GM23338 (cell line): ENCODE measurements around the gene DIPK1A. TPM values are rescaled to one million over a fixed set of nuclear protein-coding genes. Genes with fewer than 3 reads are reported as not detected.

ENCODE experiments used
- ATAC-seq: fragments of 200-7000 bp; cut with Tn5 transposase; 3 replicates; pipeline ENCODE4 v1.9.1; 2020
- DNase-seq: peaks from one replicate; pipeline ENCODE4 v3.0.0-alpha.2; 2015; ENCODE audit warnings: low spot score
- H2AFZ ChIP-seq: fragments of 200-600 bp; sonication (generic); 2 replicates; pipeline ENCODE4 v1.8.0; 2016; ENCODE audit warnings: antibody characterized with exemption, mild to moderate bottlenecking, moderate library complexity
- H3F3A ChIP-seq: fragments of 200-600 bp; sonication (generic); replicated peaks from 2 replicates; pipeline ENCODE4 v1.8.0; 2017; ENCODE audit warnings: antibody characterized with exemption, mixed run types, low read depth
- H3K27ac ChIP-seq: fragments of 200-600 bp; sonication (generic); 2 replicates; pipeline ENCODE4 v1.6.1; 2016; ENCODE audit warnings: low read depth
- H3K27me3 ChIP-seq: fragments of 200-600 bp; sonication (generic); 2 replicates; pipeline ENCODE4 v1.8.0; 2016; ENCODE audit warnings: mild to moderate bottlenecking, mixed run types, moderate library complexity; ENCODE audit not compliant: insufficient read depth
- H3K36me3 ChIP-seq: fragments of 200-600 bp; sonication (generic); 2 replicates; pipeline ENCODE4 v1.8.0; 2016; ENCODE audit warnings: mild to moderate bottlenecking; ENCODE audit not compliant: insufficient read depth
- H3K4me1 ChIP-seq: fragments of 200-600 bp; sonication (generic); 2 replicates; pipeline ENCODE4 v1.8.0; 2016; ENCODE audit warnings: mild to moderate bottlenecking, moderate library complexity; ENCODE audit not compliant: insufficient read depth
- H3K4me2 ChIP-seq: fragments of 200-600 bp; sonication (generic); 2 replicates; pipeline ENCODE4 v1.7.1; 2017; ENCODE audit warnings: mixed run types
- H3K4me3 ChIP-seq: fragments of 200-600 bp; sonication (generic); 2 replicates; pipeline ENCODE4 v1.6.1; 2016; ENCODE audit warnings: mixed run types
- H3K79me2 ChIP-seq: fragments of 200-600 bp; sonication (generic); replicated peaks from 2 replicates; pipeline ENCODE4 v1.8.0; 2017; ENCODE audit warnings: mild to moderate bottlenecking; ENCODE audit not compliant: insufficient read depth
- H3K9me2 ChIP-seq: fragments of 200-600 bp; sonication (generic); 2 replicates; pipeline ENCODE4 v1.8.0; 2017; ENCODE audit not compliant: insufficient read depth
- H4K20me1 ChIP-seq: fragments of 200-600 bp; sonication (generic); replicated peaks from 2 replicates; pipeline ENCODE4 v1.8.0; 2017; ENCODE audit warnings: mild to moderate bottlenecking; ENCODE audit not compliant: insufficient read depth
- H3K27ac Mint-ChIP-seq: 2 replicates; pipeline ENCODE4 v1.8.0; 2020; ENCODE audit warnings: inconsistent platforms, mild to moderate bottlenecking, moderate library complexity, mixed read lengths
- H3K27me3 Mint-ChIP-seq: 3 replicates; pipeline ENCODE4 v1.8.0; 2022; ENCODE audit warnings: low read depth, mild to moderate bottlenecking, moderate library complexity, mixed read lengths, inconsistent platforms; ENCODE audit not compliant: insufficient read depth, poor library complexity
- H3K36me3 Mint-ChIP-seq: 3 replicates; pipeline ENCODE4 v1.8.0; 2021; ENCODE audit warnings: low read depth, mild to moderate bottlenecking, inconsistent platforms, moderate library complexity, mixed read lengths
- H3K4me1 Mint-ChIP-seq: 3 replicates; pipeline ENCODE4 v1.8.0; 2020; ENCODE audit warnings: mild to moderate bottlenecking, inconsistent platforms, mixed read lengths
- H3K4me3 Mint-ChIP-seq: 3 replicates; pipeline ENCODE4 v1.8.0; 2021; ENCODE audit warnings: moderate library complexity, mild to moderate bottlenecking, inconsistent platforms, mixed read lengths
- H3K9me3 Mint-ChIP-seq: 3 replicates; pipeline ENCODE4 v1.8.0; 2020; ENCODE audit warnings: moderate library complexity, mild to moderate bottlenecking, inconsistent platforms, mixed read lengths
- CREB1 ChIP-seq: fragments of 250-450 bp; sonication (Bioruptor Pico); IDR thresholded peaks from 2 replicates; pipeline ENCODE4 v1.5.0; 2020; ENCODE audit warnings: low read depth, mild to moderate bottlenecking, moderate library complexity
- CTCF ChIP-seq, 2 experiments: fragments of 200-600 bp in 1 of 2; sonication (generic) in 1 of 2; conservative IDR thresholded peaks; 2 replicates each; pipeline versions ENCODE4 v1.5.1 to v1.6.1; 2016 to 2017; ENCODE audit warnings: antibody characterized with exemption in 2 of 2, low read depth in 2 of 2, mild to moderate bottlenecking in 2 of 2, moderate library complexity in 1 of 2
- ETS1 ChIP-seq: IDR thresholded peaks from 2 replicates; pipeline ENCODE4 v1.6.1; 2016; ENCODE audit warnings: antibody characterized with exemption
- EZH2 ChIP-seq: fragments of 200-600 bp; sonication (generic); IDR thresholded peaks from one replicate; pipeline ENCODE4 v1.8.0; 2017; ENCODE audit warnings: antibody characterized with exemption, mild to moderate bottlenecking, low read depth; ENCODE audit not compliant: unreplicated experiment
- EZH2phosphoT487 ChIP-seq: fragments of 200-600 bp; sonication (generic); IDR thresholded peaks from one replicate; pipeline ENCODE4 v1.8.1; 2018; ENCODE audit warnings: antibody characterized with exemption; ENCODE audit not compliant: unreplicated experiment
- NANOG ChIP-seq: IDR thresholded peaks from 2 replicates; pipeline ENCODE4 v1.6.1; 2016; ENCODE audit warnings: antibody characterized with exemption, borderline replicate concordance
- REST ChIP-seq: IDR thresholded peaks from one replicate; pipeline ENCODE4 v1.6.1; 2018; ENCODE audit warnings: antibody characterized with exemption; ENCODE audit not compliant: unreplicated experiment
- STAT1 ChIP-seq: IDR thresholded peaks from one replicate; pipeline ENCODE4 v1.6.1; 2016; ENCODE audit warnings: antibody characterized with exemption; ENCODE audit not compliant: unreplicated experiment
- ZNF114 ChIP-seq: fragments of 250-450 bp; sonication (Bioruptor Pico); IDR thresholded peaks from 2 replicates; pipeline ENCODE4 v1.5.0; 2020; ENCODE audit warnings: mild to moderate bottlenecking, moderate library complexity
- ZNF331 ChIP-seq: fragments of 250-450 bp; sonication (Bioruptor Pico); IDR thresholded peaks from 2 replicates; pipeline ENCODE4 v1.5.0; 2020; ENCODE audit warnings: low read depth, mild to moderate bottlenecking, moderate library complexity
- ZNF462 ChIP-seq: fragments of 250-450 bp; sonication (Bioruptor Pico); IDR thresholded peaks from 2 replicates; pipeline ENCODE4 v1.5.0; 2020; ENCODE audit warnings: mild to moderate bottlenecking, moderate library complexity
- polyA plus RNA-seq: library from polyadenylated mRNA; unstranded; fragments of >200 nt; fragmentation: Nextera tagmentation; extraction: Ambion mirVana; gene quantifications from 2 replicates; pipeline ENCODE4 v1.2.1, GENCODE V29; 2016
- total RNA-seq: library from RNA; depleted of rRNA; stranded (reverse); fragments of >200 nt; shearing (Covaris generic); gene quantifications from 2 replicates; pipeline ENCODE4 v1.2.3, GENCODE V29; 2014

DIPK1A gene
- total and polyA plus RNA-seq, 2 experiments from 2014 or later = 4.8 to 6.1 TPM

- Histone ChIP-seq H3K79me2 (no peaks in the 10 kb centered on the region), H3K4me1 (no peaks in the 10 kb centered on the region), H3K9me2 (no peaks in the 10 kb centered on the region), H3F3A (no peaks in the 10 kb centered on the region), H3K27ac (no peak overlapping the region), H2AFZ (no peak overlapping the region), H3K4me3 (no peak overlapping the region), H3K4me2 (no peak overlapping the region), H3K27me3 (no peaks in the 10 kb centered on the region), H4K20me1 (no peaks in the 10 kb centered on the region), H3K36me3 (no peaks in the 10 kb centered on the region)
- Mint-ChIP-seq H3K36me3 (no peaks in the 10 kb centered on the region), H3K4me1 (no peaks in the 10 kb centered on the region), H3K4me3 (no peak overlapping the region), H3K27ac (no peak overlapping the region), H3K9me3 (no peaks in the 10 kb centered on the region), H3K27me3 (peaks cover 2% of the 10 kb centered on the region)
- no peak for DNase-seq
- TF ChIP-seq STAT1 = no peak
- TF ChIP-seq REST = no peak
- TF ChIP-seq ZNF331 (CRISPR knock-in tag) = no peak
- no peak for TF ChIP-seq CREB1
- no peak for TF ChIP-seq EZH2
- no peak for TF ChIP-seq ZNF462
- TF ChIP-seq ZNF114 (CRISPR knock-in tag) = no peak
- TF ChIP-seq CTCF (conservative IDR thresholded peaks at IDR 0.05; ENCODE audit: low read depth in 2 of 2) = no peak
- TF ChIP-seq NANOG = no peak
- no peak for TF ChIP-seq EZH2phosphoT487
- no peak for TF ChIP-seq ETS1
- ATAC-seq = no peak
Measured at GRCh38 chr1:92862605-92863004, 98.7 kb downstream of the DIPK1A start.
